ENCODE data around the gene ERGIC1.

ERGIC1 gene

GRCh38 chr5:172815631-172816030 is 18.4 kb upstream of the ERGIC1 start:
- no peak for TF ChIP-seq CTCF (IDR thresholded peaks at IDR 0.05; ENCODE audit: low read depth, low read length)
- no peak for DNase-seq (ENCODE audit: extremely low read depth, low read depth)

GRCh38 chr5:172816925-172817562 is 17.0 kb upstream of the ERGIC1 start:
- TF ChIP-seq CTCF (IDR thresholded peaks at IDR 0.05; ENCODE audit: low read depth, low read length): no peak
- DNase-seq (ENCODE audit: extremely low read depth, low read depth): no peak

GRCh38 chr5:172817664-172818063 is 16.4 kb upstream of the ERGIC1 start:
- no peak for DNase-seq (ENCODE audit: extremely low read depth, low read depth)
- no peak for TF ChIP-seq CTCF (IDR thresholded peaks at IDR 0.05; ENCODE audit: low read depth, low read length)

GRCh38 chr5:172818081-172818480 is 16.0 kb upstream of the ERGIC1 start:
- no peak for TF ChIP-seq CTCF (IDR thresholded peaks at IDR 0.05; ENCODE audit: low read depth, low read length)
- no peak for DNase-seq (ENCODE audit: extremely low read depth, low read depth)

GRCh38 chr5:172819569-172819968 is 14.5 kb upstream of the ERGIC1 start:
- DNase-seq (ENCODE audit: extremely low read depth, low read depth): no peak
- no peak for TF ChIP-seq CTCF (IDR thresholded peaks at IDR 0.05; ENCODE audit: low read depth, low read length)

GRCh38 chr5:172820046-172820767 is 13.8 kb upstream of the ERGIC1 start:
- no peak for DNase-seq (ENCODE audit: extremely low read depth, low read depth)
- no peak for TF ChIP-seq CTCF (IDR thresholded peaks at IDR 0.05; ENCODE audit: low read depth, low read length)

GRCh38 chr5:172821340-172821985 is 12.6 kb upstream of the ERGIC1 start:
- no peak for DNase-seq (ENCODE audit: extremely low read depth, low read depth)
- no peak for TF ChIP-seq CTCF (IDR thresholded peaks at IDR 0.05; ENCODE audit: low read depth, low read length)
